Endodermal cell (in vitro differentiated cells): Measurements from ENCODE around the gene ERCC1. TPM values are rescaled to one million over a fixed set of nuclear protein-coding genes. Genes with fewer than 3 reads are reported as not detected.

Experiments used
- DNase-seq: peaks from one replicate; pipeline ENCODE4 v3.0.0-alpha.2; 2017
- H3K27ac ChIP-seq: 2 replicates; pipeline ENCODE4 v1.5.1; 2013; ENCODE audit warnings: mild to moderate bottlenecking, low read depth, low read length, moderate library complexity
- H3K27me3 ChIP-seq: 2 replicates; pipeline ENCODE4 v1.6.1; 2013; ENCODE audit warnings: mild to moderate bottlenecking, low read length, moderate library complexity; ENCODE audit not compliant: insufficient read depth, control insufficient read depth, poor library complexity, severe bottlenecking
- H3K36me3 ChIP-seq: 2 replicates; pipeline ENCODE4 v1.7.0; 2013; ENCODE audit warnings: mild to moderate bottlenecking, low read length, moderate library complexity; ENCODE audit not compliant: control insufficient read depth, insufficient read depth
- H3K4me1 ChIP-seq: one replicate; pipeline ENCODE4 v1.7.0; 2013; ENCODE audit warnings: low read length; ENCODE audit not compliant: control insufficient read depth, insufficient read depth
- H3K4me3 ChIP-seq: 2 replicates; pipeline ENCODE4 v1.5.1; 2013; ENCODE audit warnings: mild to moderate bottlenecking, low read length, moderate library complexity
- H3K9ac ChIP-seq: 2 replicates; pipeline ENCODE4 v1.6.1; 2013; ENCODE audit warnings: mild to moderate bottlenecking, low read length, moderate library complexity; ENCODE audit not compliant: poor library complexity, severe bottlenecking; ENCODE audit errors: extremely low read depth
- H3K9me3 ChIP-seq: 2 replicates; pipeline ENCODE4 v1.6.1; 2013; ENCODE audit warnings: mild to moderate bottlenecking, low read length, moderate library complexity; ENCODE audit not compliant: control insufficient read depth
- H3K27ac Mint-ChIP-seq: 2 replicates; pipeline ENCODE4 v1.8.0; 2020; ENCODE audit warnings: mixed read lengths
- H3K27me3 Mint-ChIP-seq: 2 replicates; pipeline ENCODE4 v1.8.0; 2021; ENCODE audit warnings: mild to moderate bottlenecking, mixed read lengths; ENCODE audit not compliant: insufficient read depth
- H3K36me3 Mint-ChIP-seq: 2 replicates; pipeline ENCODE4 v1.8.0; 2020; ENCODE audit warnings: low read depth, mixed read lengths
- H3K4me1 Mint-ChIP-seq: 2 replicates; pipeline ENCODE4 v1.8.0; 2020; ENCODE audit warnings: mixed read lengths
- H3K4me3 Mint-ChIP-seq: 2 replicates; pipeline ENCODE4 v1.8.0; 2020; ENCODE audit warnings: mild to moderate bottlenecking, moderate library complexity, mixed read lengths
- H3K9me3 Mint-ChIP-seq: 2 replicates; pipeline ENCODE4 v1.8.0; 2020; ENCODE audit warnings: mild to moderate bottlenecking, mixed read lengths
- CTCF ChIP-seq: fragments of 200-600 bp; sonication (generic); conservative IDR thresholded peaks from 2 replicates; pipeline ENCODE4 v1.5.0; 2021; ENCODE audit warnings: antibody characterized with exemption, mild to moderate bottlenecking
- whole genome bisulfite sequencing, 2 experiments: methylation state at CpG; one replicate each; pipeline versions ENCODE4 v1.1.5 to v1.1.7; 2013; ENCODE audit warnings: missing lambda C conversion rate in 2 of 2, mixed read lengths in 1 of 2; ENCODE audit not compliant: insufficient coverage in 1 of 2, insufficient read length in 1 of 2; 5-methylcytosine and 5-hydroxymethylcytosine counted together
- total RNA-seq, 2 donors: library from RNA; stranded (reverse); fragmentation: NEBNext Ultra II Directional in 1 of 2; extraction: Animal tissue kit (Norgen Biotek cat#: 25700) in 1 of 2; gene quantifications; 2 replicates in 1 of 2; 3 replicates in 1 of 2; pipeline ENCODE4 v1.2.1, GENCODE V29; 2021

The ERCC1 gene
- total RNA-seq, 2 donors from 2014 or later = 53.5 to 63.6 TPM

GRCh38 chr19:45457776-45458175, 34.1 kb upstream of the ERCC1 start:
- no peaks in the 10 kb centered on the region for H3K9me3 Mint-ChIP-seq
- H3K27ac Mint-ChIP-seq = peak overlapping the region; percentile 18

DNA sequence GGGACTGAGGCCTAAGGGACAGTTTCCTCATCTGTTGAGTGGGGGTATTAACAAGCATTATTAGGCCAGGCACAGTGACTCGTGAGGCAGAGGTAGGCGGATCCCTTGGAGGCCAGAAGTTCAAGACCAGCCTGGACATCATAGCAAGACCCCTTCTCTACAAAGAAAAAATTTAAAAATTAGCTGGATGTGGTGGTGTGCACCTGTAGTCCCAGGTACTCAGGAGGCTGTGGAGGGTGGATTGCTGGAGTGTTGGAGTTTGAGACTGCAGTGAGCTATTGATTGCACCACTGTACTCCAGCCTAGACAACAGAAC, 32.7 kb upstream of the ERCC1 start:
- Histone ChIP-seq H3K27ac (peak overlapping the region; percentile 84), H3K9me3 (no peaks in the 10 kb centered on the region), H3K27me3 (peaks cover 7% of the 10 kb centered on the region), H3K4me1 (peaks cover 5% of the 10 kb centered on the region), H3K9ac (peak overlapping the region; percentile 55), H3K4me3 (no peak overlapping the region), H3K36me3 (no peaks in the 10 kb centered on the region)
- no peak for TF ChIP-seq CTCF
- peaks cover 9% of the 10 kb centered on the region for H3K4me1 Mint-ChIP-seq
- peak overlapping the region; percentile 95 for H3K27ac Mint-ChIP-seq
- H3K9me3 Mint-ChIP-seq = no peaks in the 10 kb centered on the region
- no peaks in the 10 kb centered on the region for H3K36me3 Mint-ChIP-seq
- 80 to 100% methylated on average over 2 of the region's 2 CpGs for WGBS, 2 experiments
- peaks cover 12% of the 10 kb centered on the region for H3K27me3 Mint-ChIP-seq
- no peak overlapping the region for H3K4me3 Mint-ChIP-seq
- no peak for DNase-seq

More at GRCh38 chr19:45457776-45458175, 34.1 kb upstream of the ERCC1 start:
- Histone ChIP-seq H3K9me3 (no peaks in the 10 kb centered on the region), H3K4me3 (no peak overlapping the region), H3K4me1 (peaks cover 5% of the 10 kb centered on the region), H3K36me3 (no peaks in the 10 kb centered on the region), H3K27me3 (no peaks in the 10 kb centered on the region), H3K27ac (no peak overlapping the region), H3K9ac (no peak overlapping the region)
- no peak overlapping the region for H3K4me3 Mint-ChIP-seq
- H3K4me1 Mint-ChIP-seq = peaks cover 9% of the 10 kb centered on the region
- no peak for DNase-seq
- no peaks in the 10 kb centered on the region for H3K36me3 Mint-ChIP-seq
- no peak for TF ChIP-seq CTCF
- peaks cover 4% of the 10 kb centered on the region for H3K27me3 Mint-ChIP-seq

- peak overlapping the region; percentile 95 for H3K27ac Mint-ChIP-seq
- peak; percentile 97 for DNase-seq
- peaks cover 9% of the 10 kb centered on the region for H3K4me1 Mint-ChIP-seq
- H3K36me3 ChIP-seq = no peaks in the 10 kb centered on the region
- no peaks in the 10 kb centered on the region for H3K9me3 Mint-ChIP-seq
- TF ChIP-seq CTCF = no peak
- peak overlapping the region; percentile 84 for H3K27ac ChIP-seq
- H3K9me3 ChIP-seq = no peaks in the 10 kb centered on the region
- H3K27me3 Mint-ChIP-seq = peaks cover 17% of the 10 kb centered on the region
- WGBS, 2 experiments = 59 to 63% methylated on average over 11 to 27 of the region's 27 CpGs
- peaks cover 5% of the 10 kb centered on the region for H3K4me1 ChIP-seq
- peak overlapping the region; percentile 55 for H3K9ac ChIP-seq
- H3K36me3 Mint-ChIP-seq = no peaks in the 10 kb centered on the region
- no peak overlapping the region for H3K4me3 ChIP-seq
- H3K4me3 Mint-ChIP-seq = peak overlapping the region; percentile 16
- peaks cover 11% of the 10 kb centered on the region for H3K27me3 ChIP-seq
These were observed 32.2 kb upstream of the ERCC1 start for GRCh38 chr19:45455707-45456499.
